GM18519 (cell line): ENCODE results near the gene TNFRSF4.
"Not testable (repeated sequence)": the region's sequence is repeated elsewhere in the genome, so short reads cannot be mapped to it uniquely, and the experiment has no call there.

Experiments
- ATAC-seq: cut with Tn5 transposase; IDR thresholded peaks from one replicate; pipeline ENCODE4 v1.9.1; 2021; ENCODE audit warnings: mild to moderate bottlenecking, moderate library complexity; ENCODE audit not compliant: unreplicated experiment, low FRiP score

Gene TNFRSF4

GRCh38 chr1:1185101-1185765 lies 28.7 kb downstream of the TNFRSF4 start:
- ATAC-seq: no peak

- no peak for ATAC-seq
Observed at GRCh38 chr1:1183833-1184775, 29.8 kb downstream of the TNFRSF4 start.

- no peak for ATAC-seq
Observed at GRCh38 chr1:1183221-1183747, 30.7 kb downstream of the TNFRSF4 start.

GRCh38 chr1:1182491-1183220 lies 31.3 kb downstream of the TNFRSF4 start:
- ATAC-seq: no peak

GRCh38 chr1:1181938-1182410 lies 32.0 kb downstream of the TNFRSF4 start:
- no peak for ATAC-seq

- ATAC-seq: no peak
Observed at GRCh38 chr1:1181129-1181937, 32.6 kb downstream of the TNFRSF4 start.

- no peak for ATAC-seq
Observed at GRCh38 chr1:1179983-1180861, 33.7 kb downstream of the TNFRSF4 start.

GRCh38 chr1:1179346-1179982 lies 34.5 kb downstream of the TNFRSF4 start:
- ATAC-seq: no peak

GRCh38 chr1:1178794-1179331 lies 35.1 kb downstream of the TNFRSF4 start:
- no peak for ATAC-seq

- no peak for ATAC-seq
Observed at GRCh38 chr1:1177452-1178206, 36.3 kb downstream of the TNFRSF4 start.

GRCh38 chr1:1176931-1177330 lies 37.0 kb downstream of the TNFRSF4 start:
- no peak for ATAC-seq

GRCh38 chr1:1176063-1176761 lies 37.7 kb downstream of the TNFRSF4 start:
- ATAC-seq: not testable (repeated sequence)

GRCh38 chr1:1175221-1176062 lies 38.5 kb downstream of the TNFRSF4 start:
- ATAC-seq: no peak

GRCh38 chr1:1173793-1174415 lies 40.0 kb downstream of the TNFRSF4 start, which contains the start of gene TTLL10:
TTLL10 (plus strand) TSS chr1:1173880; CDS start chr1:1179216, 5,336 bp downstream.
- no peak for ATAC-seq

GRCh38 chr1:1173061-1173792 lies 40.7 kb downstream of the TNFRSF4 start:
- no peak for ATAC-seq
